A673 (cell line): ENCODE data around the gene LINC01488. TPM values are rescaled to one million over a fixed set of nuclear protein-coding genes. Genes with fewer than 3 reads are reported as not detected.

Source experiments
- BruUV-seq: library from RNA; stranded (reverse); fragments of 400-500 nt; replicated peaks from 2 replicates; lab custom pipeline; 2021; lab: Mats Ljungman, UMichigan
- CTCF ChIA-PET: fragments of 300-600 bp; sonication (Branson Sonifier 250); formaldehyde crosslinking; loops from one replicate; lab custom pipeline; 2022; ENCODE audit warnings: antibody characterized with exemption; lab: Charles Lee
- POLR2A ChIA-PET: fragments of 300-600 bp; sonication (Branson Sonifier 250); formaldehyde crosslinking; loops from one replicate; lab custom pipeline; 2022; ENCODE audit warnings: antibody characterized with exemption; ENCODE audit not compliant: low non-redundant PET; lab: Charles Lee
- DNase-seq: peaks from one replicate; pipeline ENCODE4 v3.0.0-alpha.2; 2015; ENCODE audit warnings: low spot score
- H3K27ac ChIP-seq: fragments of 200-600 bp; sonication (generic); 2 replicates; pipeline ENCODE4 v1.5.1; 2016; ENCODE audit warnings: mixed run types, low read depth, mild to moderate bottlenecking, mixed read lengths, antibody characterized with exemption, low read length; ENCODE audit not compliant: poor library complexity, severe bottlenecking
- H3K27me3 ChIP-seq: fragments of 200-600 bp; sonication (generic); replicated peaks from 2 replicates; pipeline ENCODE4 v1.6.1; 2017; ENCODE audit warnings: mixed run types, low read depth, mild to moderate bottlenecking, mixed read lengths, antibody characterized with exemption, low read length; ENCODE audit not compliant: insufficient read depth, poor library complexity
- H3K36me3 ChIP-seq: fragments of 200-600 bp; sonication (generic); 2 replicates; pipeline ENCODE4 v1.6.1; 2016; ENCODE audit warnings: mixed run types, mild to moderate bottlenecking, mixed read lengths, antibody characterized with exemption, low read length; ENCODE audit not compliant: insufficient read depth, poor library complexity, severe bottlenecking
- H3K4me1 ChIP-seq: fragments of 200-600 bp; sonication (generic); 2 replicates; pipeline ENCODE4 v1.6.1; 2017; ENCODE audit warnings: mixed run types, mild to moderate bottlenecking, mixed read lengths, antibody characterized with exemption, low read length; ENCODE audit not compliant: insufficient read depth, poor library complexity, severe bottlenecking
- H3K4me3 ChIP-seq: fragments of 200-600 bp; sonication (generic); 2 replicates; pipeline ENCODE4 v1.5.1; 2016; ENCODE audit warnings: low read depth, mixed run types, mild to moderate bottlenecking, mixed read lengths, low read length; ENCODE audit not compliant: poor library complexity, severe bottlenecking
- H3K9me3 ChIP-seq: fragments of 200-600 bp; sonication (generic); 2 replicates; pipeline ENCODE4 v1.6.1; 2016; ENCODE audit warnings: mixed run types, low read depth, mild to moderate bottlenecking, mixed read lengths, antibody characterized with exemption, low read length; ENCODE audit not compliant: poor library complexity, severe bottlenecking
- CTCF ChIP-seq: fragments of 300-800, 200-600 bp; sonication (generic); conservative IDR thresholded peaks from 2 replicates; pipeline ENCODE4 v1.5.1; 2017; ENCODE audit warnings: low read depth, mild to moderate bottlenecking, antibody characterized with exemption, low read length, moderate library complexity, mixed read lengths
- EZH2 ChIP-seq: fragments of 200-600 bp; sonication (generic); IDR thresholded peaks from 2 replicates; pipeline ENCODE4 v1.6.1; 2017; ENCODE audit warnings: borderline replicate concordance, low read depth, mild to moderate bottlenecking, mixed read lengths, antibody characterized with exemption, low read length; ENCODE audit not compliant: poor library complexity, severe bottlenecking
- intact Hi-C: fragments of 100-400 bp; cut with micrococcal nuclease; formaldehyde crosslinking; loops from one replicate; pipeline ENCODE4 v1.10.0; 2022; ENCODE audit not compliant: unreplicated experiment
- total RNA-seq: library from RNA; stranded (reverse); gene quantifications from 2 replicates; pipeline ENCODE4 v1.2.3, GENCODE V29; 2021

The LINC01488 gene
- total RNA-seq, 1 experiment from 2014 or later = not detected

- TF ChIP-seq CTCF = no peak
- TF ChIP-seq EZH2 = no peak
- Histone ChIP-seq H3K27me3 (no peaks in the 10 kb centered on the region), H3K4me1 (no peaks in the 10 kb centered on the region), H3K4me3 (no peak overlapping the region), H3K27ac (no peak overlapping the region), H3K9me3 (no peaks in the 10 kb centered on the region), H3K36me3 (no peaks in the 10 kb centered on the region)
- ChIA-PET POLR2A (no interaction called here), CTCF (no interaction called here)
- intact Hi-C loops = no loop called here
- no TSS peak for BruUV-seq
- DNase-seq = no peak
Observed at GRCh38 chr11:69524291-69524882, 42.9 kb downstream of the LINC01488 start.

GRCh38 chr11:69524991-69525411 is 43.5 kb downstream of the LINC01488 start:
- no peaks in the 10 kb centered on the region for H3K4me1 ChIP-seq
- intact Hi-C loops = no loop called here

GRCh38 chr11:69525516-69526452 is 44.3 kb downstream of the LINC01488 start:
- ChIA-PET POLR2A (no interaction called here), CTCF (no interaction called here)
- Histone ChIP-seq H3K27ac (no peak overlapping the region), H3K4me3 (no peak overlapping the region), H3K4me1 (no peaks in the 10 kb centered on the region), H3K36me3 (no peaks in the 10 kb centered on the region), H3K9me3 (no peaks in the 10 kb centered on the region), H3K27me3 (no peaks in the 10 kb centered on the region)
- no TSS peak for BruUV-seq
- intact Hi-C loops = no loop called here
- DNase-seq = no peak
- TF ChIP-seq EZH2 (no peak), CTCF (no peak)

More at GRCh38 chr11:69524991-69525411, 43.5 kb downstream of the LINC01488 start:
- Histone ChIP-seq H3K36me3 (no peaks in the 10 kb centered on the region), H3K27ac (no peak overlapping the region), H3K27me3 (no peaks in the 10 kb centered on the region), H3K4me3 (no peak overlapping the region), H3K9me3 (no peaks in the 10 kb centered on the region)
- TF ChIP-seq EZH2 (no peak), CTCF (no peak)
- BruUV-seq = no TSS peak
- ChIA-PET CTCF (no interaction called here), POLR2A (no interaction called here)
- DNase-seq = no peak
